Activated CD4-positive, alpha-beta T cell treated with anti-CD3 and anti-CD28 coated beads for 1 hour (primary cell): ENCODE measurements around the gene SNRNP70.
A peak's percentile ranks its signal among the peaks of the same experiment; 100 is the strongest.
"Not testable (repeated sequence)": the region's sequence is repeated elsewhere in the genome, so short reads cannot be mapped to it uniquely, and the experiment has no call there.

Experiments used
- DNase-seq: peaks from one replicate; pipeline ENCODE4 v3.0.0-alpha.2; 2020

Gene SNRNP70

GRCh38 chr19:49121841-49122240 is 36.6 kb downstream of the SNRNP70 start:
- not testable (repeated sequence) for DNase-seq

GRCh38 chr19:49123285-49123684 is 38.0 kb downstream of the SNRNP70 start:
- not testable (repeated sequence) for DNase-seq

- DNase-seq, result no peak
These were observed 39.9 kb downstream of the SNRNP70 start for GRCh38 chr19:49125025-49125731.

- no peak for DNase-seq
These were observed 41.3 kb downstream of the SNRNP70 start for GRCh38 chr19:49126575-49126974.

GRCh38 chr19:49127225-49127624 is 42.0 kb downstream of the SNRNP70 start:
- DNase-seq, result not testable (repeated sequence)

- DNase-seq, result peak; percentile 89
These were observed 42.7 kb downstream of the SNRNP70 start for GRCh38 chr19:49127674-49128544.

- DNase-seq, result no peak
These were observed 43.4 kb downstream of the SNRNP70 start for GRCh38 chr19:49128545-49129237.

GRCh38 chr19:49129238-49129583 is 44.0 kb downstream of the SNRNP70 start:
- no peak for DNase-seq

GRCh38 chr19:49130325-49130724 is 45.1 kb downstream of the SNRNP70 start:
- DNase-seq, result no peak

GRCh38 chr19:49132974-49133609 is 47.8 kb downstream of the SNRNP70 start:
- DNase-seq, result no peak

- DNase-seq, result no peak
These were observed 48.6 kb downstream of the SNRNP70 start for GRCh38 chr19:49133621-49134454.

- no peak for DNase-seq
These were observed 50.4 kb downstream of the SNRNP70 start for GRCh38 chr19:49135686-49136085.

- no peak for DNase-seq
These were observed 51.5 kb downstream of the SNRNP70 start for GRCh38 chr19:49136771-49137171.

- DNase-seq, result no peak
These were observed 55.7 kb downstream of the SNRNP70 start for GRCh38 chr19:49140951-49141350.

- no peak for DNase-seq
These were observed 56.1 kb downstream of the SNRNP70 start for GRCh38 chr19:49141352-49141751.

- DNase-seq, result no peak
These were observed 57.6 kb downstream of the SNRNP70 start for GRCh38 chr19:49142866-49143335.

- peak; percentile 61 for DNase-seq
These were observed 60.5 kb downstream of the SNRNP70 start for GRCh38 chr19:49145573-49146407.

GRCh38 chr19:49146408-49146770 is 61.1 kb downstream of the SNRNP70 start:
- DNase-seq, result not testable (repeated sequence)

GRCh38 chr19:49148044-49148682 is 62.9 kb downstream of the SNRNP70 start:
- no peak for DNase-seq
